Brain microvascular endothelial cell (primary cell): ENCODE results near the gene SASS6.

ENCODE experiments used
- DNase-seq: peaks from one replicate; pipeline ENCODE4 v3.0.0-alpha.2; 2020
- H3K27ac ChIP-seq: fragments of 250-450 bp; sonication (Bioruptor Pico); 2 replicates; pipeline ENCODE4 v1.5.1; 2020; ENCODE audit warnings: mild to moderate bottlenecking, moderate library complexity
- H3K27me3 ChIP-seq: fragments of 250-450 bp; sonication (Bioruptor Pico); replicated peaks from 2 replicates; pipeline ENCODE4 v1.5.1; 2020; ENCODE audit warnings: mild to moderate bottlenecking
- H3K36me3 ChIP-seq: fragments of 250-450 bp; sonication (Bioruptor Pico); replicated peaks from 2 replicates; pipeline ENCODE4 v1.5.1; 2020; ENCODE audit warnings: mild to moderate bottlenecking
- H3K4me3 ChIP-seq: 2 replicates; pipeline ENCODE4 v1.5.1; 2011; ENCODE audit warnings: low read depth, mild to moderate bottlenecking, control low read depth, low read length, moderate library complexity
- CTCF ChIP-seq: IDR thresholded peaks from 2 replicates; pipeline ENCODE4 v1.5.1; 2011; ENCODE audit warnings: low read depth, mild to moderate bottlenecking, moderate library complexity, low read length, control low read depth, inconsistent platforms; ENCODE audit errors: missing control alignments
- in situ Hi-C: cut with HindIII; loops from 2 replicates; pipeline ENCODE4 v1.10.0; 2017; ENCODE audit warnings: low sequenced_read_pairs, low pct_ligation_motif_present

The SASS6 gene

GRCh38 chr1:100073531-100073930, 59.2 kb downstream of the SASS6 start:
- Histone ChIP-seq H3K4me3 (no peak overlapping the region), H3K36me3 (peaks cover 14% of the 10 kb centered on the region), H3K27me3 (no peaks in the 10 kb centered on the region), H3K27ac (no peak overlapping the region)
- in situ Hi-C loops = no loop called here
- no peak for DNase-seq
- TF ChIP-seq CTCF = no peak

GRCh38 chr1:100070201-100070939, 62.4 kb downstream of the SASS6 start:
- in situ Hi-C loops = no loop called here
- H3K4me3 ChIP-seq = no peak overlapping the region
- no peak overlapping the region for H3K27ac ChIP-seq
- no peaks in the 10 kb centered on the region for H3K27me3 ChIP-seq
- DNase-seq = no peak
- no peak for TF ChIP-seq CTCF
- H3K36me3 ChIP-seq = peaks cover 15% of the 10 kb centered on the region

GRCh38 chr1:100065969-100066227, 66.8 kb downstream of the SASS6 start:
- in situ Hi-C loops = no loop called here
- no peak overlapping the region for H3K4me3 ChIP-seq
- TF ChIP-seq CTCF = no peak
- peaks cover 19% of the 10 kb centered on the region for H3K36me3 ChIP-seq
- no peak overlapping the region for H3K27ac ChIP-seq
- DNase-seq = no peak
- no peaks in the 10 kb centered on the region for H3K27me3 ChIP-seq

- Histone ChIP-seq H3K27me3 (no peaks in the 10 kb centered on the region), H3K4me3 (no peak overlapping the region), H3K36me3 (peaks cover 21% of the 10 kb centered on the region), H3K27ac (no peak overlapping the region)
- no peak for TF ChIP-seq CTCF
- DNase-seq = no peak
- in situ Hi-C loops = no loop called here
Measured at GRCh38 chr1:100065183-100065968, 67.4 kb downstream of the SASS6 start.

GRCh38 chr1:100061681-100062080, 71.0 kb downstream of the SASS6 start:
- Histone ChIP-seq H3K27me3 (no peaks in the 10 kb centered on the region), H3K4me3 (no peak overlapping the region), H3K27ac (no peak overlapping the region), H3K36me3 (peaks cover 18% of the 10 kb centered on the region)
- no peak for TF ChIP-seq CTCF
- in situ Hi-C loops = no loop called here
- DNase-seq = no peak
